Measurements from ENCODE around the gene CNOT6L.

The CNOT6L gene

GRCh38 chr4:77710059-77710458 is 109.1 kb downstream of the CNOT6L start:
- DNase-seq, result no peak

GRCh38 chr4:77706717-77707116 is 112.5 kb downstream of the CNOT6L start:
- DNase-seq, result no peak

GRCh38 chr4:77703666-77704065 is 115.5 kb downstream of the CNOT6L start:
- no peak for DNase-seq

- no peak for DNase-seq
These were observed 118.0 kb downstream of the CNOT6L start for GRCh38 chr4:77701121-77701520.

- DNase-seq, result peak; percentile 91
These were observed 119.4 kb downstream of the CNOT6L start for GRCh38 chr4:77699731-77700210.

GRCh38 chr4:77697860-77698590 is 121.1 kb downstream of the CNOT6L start:
- DNase-seq, result no peak

- DNase-seq, result no peak
These were observed 123.4 kb downstream of the CNOT6L start for GRCh38 chr4:77695774-77696173.

GRCh38 chr4:77692847-77693432 is 126.2 kb downstream of the CNOT6L start:
- no peak for DNase-seq

GRCh38 chr4:77681792-77682191 is 137.4 kb downstream of the CNOT6L start:
- DNase-seq, result no peak

- DNase-seq, result no peak
These were observed 142.3 kb downstream of the CNOT6L start for GRCh38 chr4:77676842-77677241.

GRCh38 chr4:77671051-77671450 is 148.1 kb downstream of the CNOT6L start:
- no peak for DNase-seq

- no peak for DNase-seq
These were observed 149.1 kb downstream of the CNOT6L start for GRCh38 chr4:77669946-77670590.

- DNase-seq, result no peak
These were observed 153.6 kb downstream of the CNOT6L start for GRCh38 chr4:77665381-77666069.
